Activated naive CD4-positive, alpha-beta T cell treated with Interleukin-2 at 50 U/mL for 16 hours (primary cell): ENCODE results near the gene LRIG3.

ENCODE experiments used
- DNase-seq: peaks from one replicate; pipeline ENCODE4 v3.0.0-alpha.2; 2020

Gene LRIG3

DNA sequence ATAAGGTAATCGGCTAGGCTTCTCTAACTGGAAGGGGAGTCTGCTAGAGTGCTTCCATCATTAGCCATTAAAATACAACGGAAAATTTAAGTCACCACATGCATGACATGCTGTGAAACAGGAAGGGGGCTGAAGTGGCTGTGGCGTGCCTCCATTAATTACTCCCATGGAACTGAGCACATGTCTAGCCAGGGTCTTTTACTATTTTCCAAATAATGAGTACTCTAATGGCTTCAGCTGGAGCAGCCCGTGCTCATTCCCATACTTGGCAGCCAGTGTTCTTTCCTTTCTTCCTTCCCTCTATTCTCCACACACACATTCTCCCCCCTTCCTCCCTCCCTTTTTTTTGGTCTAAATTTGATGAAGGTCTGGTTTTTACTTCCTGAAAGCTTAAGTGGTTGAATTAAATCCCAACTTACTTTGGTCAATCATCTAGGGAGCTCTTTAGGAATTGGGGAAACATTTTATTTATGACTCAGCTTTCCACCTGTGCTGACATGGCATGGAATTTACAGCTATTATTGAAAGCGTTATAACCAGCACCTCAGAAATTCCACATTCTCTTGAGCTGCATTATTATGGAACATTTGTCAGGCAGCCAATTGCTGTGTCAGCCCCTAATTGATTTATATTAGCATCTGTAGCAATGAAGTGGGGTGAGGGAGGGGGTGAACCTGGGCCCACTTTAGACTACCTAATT, 72.3 kb downstream of the LRIG3 start:
- no peak for DNase-seq

DNA sequence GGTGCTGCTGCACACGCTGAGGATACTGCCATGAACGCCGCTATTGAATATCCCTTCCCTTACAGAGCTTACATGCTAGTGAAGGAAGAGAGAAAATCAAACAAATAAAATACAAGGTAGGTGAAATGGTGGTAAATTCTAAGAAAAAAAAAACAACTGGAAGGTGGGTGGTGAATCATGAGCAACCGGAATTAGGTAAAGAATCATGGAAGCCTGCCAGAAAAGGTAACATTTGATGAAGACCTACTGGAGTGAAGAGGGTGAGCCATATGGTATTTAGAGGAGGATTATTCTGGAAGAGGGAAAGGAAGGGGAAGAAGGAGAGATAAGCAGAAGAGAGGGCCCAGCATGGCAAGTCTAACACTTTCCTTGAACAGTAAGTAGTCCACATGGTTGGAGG, 76.1 kb downstream of the LRIG3 start:
- no peak for DNase-seq

DNA sequence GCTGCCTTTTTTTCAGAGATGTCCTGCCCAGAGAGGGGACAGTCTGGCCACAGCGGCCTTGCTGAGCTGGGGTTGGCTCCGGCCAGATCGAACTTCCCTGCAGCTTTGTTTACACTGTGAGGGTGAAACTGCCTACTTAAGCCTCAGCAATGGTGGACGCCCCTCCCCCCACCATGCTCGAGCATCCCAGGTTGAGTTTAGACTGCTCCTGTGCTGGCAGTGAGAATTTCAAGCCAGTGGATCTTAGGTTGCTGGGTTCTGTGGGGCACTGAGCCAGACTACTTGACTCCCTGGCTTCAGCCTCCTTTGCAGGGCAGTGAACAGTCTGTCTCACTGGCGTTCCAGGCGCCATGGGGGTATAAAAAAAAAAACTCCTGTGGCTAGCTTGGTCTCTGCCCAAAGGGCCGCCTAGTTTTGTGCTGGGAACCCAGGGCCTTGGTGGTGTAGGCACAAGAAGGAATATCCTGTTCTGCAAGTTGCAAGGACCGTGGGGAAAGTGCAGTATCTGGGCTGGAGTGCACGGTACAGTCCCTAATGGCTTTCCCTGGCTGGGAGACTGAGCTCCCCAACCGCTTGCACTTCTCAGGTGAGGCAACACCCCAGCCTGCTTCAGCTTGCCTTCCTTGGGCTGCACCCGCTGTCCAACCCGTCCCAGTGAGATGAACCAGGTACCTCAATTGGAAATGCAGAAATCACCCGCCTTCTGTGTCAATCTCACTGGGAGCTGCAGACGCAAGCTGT, 79.1 kb downstream of the LRIG3 start:
- DNase-seq, result no peak

DNA sequence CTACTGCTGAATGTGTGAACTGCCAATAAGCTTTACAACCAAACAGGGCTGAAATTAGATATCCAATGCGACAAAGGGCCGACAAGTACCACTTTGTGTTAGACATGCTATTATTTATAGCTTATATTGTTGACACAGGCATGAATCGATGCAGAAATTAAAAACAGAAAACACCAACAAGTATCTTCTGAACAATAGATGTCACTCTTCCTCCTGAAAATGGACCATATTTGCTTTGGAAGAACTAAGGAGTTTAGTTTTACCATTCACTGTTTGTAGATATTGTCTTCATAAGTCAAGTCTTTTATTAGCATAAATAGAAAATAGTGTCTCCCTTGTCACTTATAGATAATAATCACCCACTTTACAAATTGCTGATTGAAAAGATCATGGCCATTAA, 86.5 kb downstream of the LRIG3 start:
- no peak for DNase-seq

DNA sequence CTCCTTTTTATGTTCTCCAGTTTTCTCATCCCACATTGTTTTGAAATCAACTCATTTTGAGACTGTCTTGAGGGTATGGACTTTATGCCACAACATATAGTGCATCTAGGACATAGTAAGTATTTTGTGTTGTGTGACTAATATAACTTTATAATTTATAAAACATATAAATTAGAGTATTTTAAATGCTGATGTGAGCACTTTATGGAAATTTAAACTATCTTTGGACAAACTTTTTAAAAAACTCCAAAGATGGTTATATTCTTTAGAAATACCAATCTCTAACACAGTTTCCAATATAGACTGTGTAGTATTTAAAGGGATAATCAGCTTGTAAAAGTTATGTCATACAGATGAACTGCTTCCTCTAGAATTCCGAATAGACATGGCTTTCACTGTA, 87.4 kb downstream of the LRIG3 start:
- DNase-seq, result no peak
